Testis (tissue), 3 donors: ENCODE data around the gene C6orf89. TPM values are rescaled to one million over a fixed set of nuclear protein-coding genes. Genes with fewer than 3 reads are reported as not detected.
A peak's percentile ranks its signal among the peaks of the same experiment; 100 is the strongest.

Experiments
- DNase-seq: peaks from one replicate; pipeline ENCODE4 v3.0.0-alpha.2; 2019
- H3K27ac ChIP-seq, 2 donors: fragments of 200-600 bp; sonication (generic); one replicate each; pipeline ENCODE4 v1.5.1; 2019
- H3K27me3 ChIP-seq: fragments of 200-600 bp; sonication (generic); one replicate; pipeline ENCODE4 v1.5.1; 2019
- H3K36me3 ChIP-seq: fragments of 200-600 bp; sonication (generic); one replicate; pipeline ENCODE4 v1.5.1; 2017; ENCODE audit warnings: low read depth; ENCODE audit errors: missing control alignments
- H3K4me1 ChIP-seq: fragments of 200-600 bp; sonication (generic); one replicate; pipeline ENCODE4 v1.5.1; 2019
- H3K4me3 ChIP-seq, 2 donors: fragments of 200-600 bp; sonication (generic); one replicate each; pipeline ENCODE4 v1.5.1; 2017 to 2019
- H3K9me3 ChIP-seq: fragments of 200-600 bp; sonication (generic); one replicate; pipeline ENCODE4 v1.5.1; 2017
- POLR2A ChIP-seq: fragments of 450-650 bp; IDR thresholded peaks from one replicate; pipeline ENCODE4 v1.6.1; 2017; ENCODE audit warnings: antibody characterized with exemption, mild to moderate bottlenecking, moderate library complexity
- WGBS, 2 donors: methylation state at CpG; one replicate each; pipeline ENCODE4 v1.1.5; 2018; 5-methylcytosine and 5-hydroxymethylcytosine counted together
- intact Hi-C: fragments of 100-400 bp; cut with DNase I; formaldehyde crosslinking; loops from one replicate; pipeline ENCODE4 v1.15.1; 2023; ENCODE audit warnings: low total_unique reads
- polyA plus RNA-seq: library from polyadenylated mRNA; stranded (reverse); fragments of 350-450 nt; fragmentation: Illumina TruSeq; extraction: RNeasy Lipid Tissue Mini Kit (QIAGEN cat#74804); gene quantifications from one replicate; pipeline ENCODE4 v1.2.3, GENCODE V29; 2014; ENCODE audit warnings: low read depth, low replicate concordance; ENCODE audit not compliant: insufficient read depth
- total RNA-seq, 2 donors: library from RNA; depleted of rRNA; stranded (reverse); fragments of >200 nt; gene quantifications; one replicate each; pipeline ENCODE4 v1.2.3, GENCODE V29; 2016
- TF ChIP-seq, protein P1 (sequence below), 3 experiments: fragments of 450-650 bp in 2 of 3; fragments of 200-600 bp in 1 of 3; sonication (generic) in 1 of 3; IDR thresholded peaks; one replicate each; pipeline ENCODE4 v1.5.1; 2016 to 2019; ENCODE audit warnings: antibody characterized with exemption in 3 of 3, mild to moderate bottlenecking in 2 of 3, moderate library complexity in 1 of 3

Gene C6orf89
- total and polyA plus RNA-seq, 3 donors from 2014 or later, result 78.9 to 93.6 (median 80.3) TPM

DNA sequence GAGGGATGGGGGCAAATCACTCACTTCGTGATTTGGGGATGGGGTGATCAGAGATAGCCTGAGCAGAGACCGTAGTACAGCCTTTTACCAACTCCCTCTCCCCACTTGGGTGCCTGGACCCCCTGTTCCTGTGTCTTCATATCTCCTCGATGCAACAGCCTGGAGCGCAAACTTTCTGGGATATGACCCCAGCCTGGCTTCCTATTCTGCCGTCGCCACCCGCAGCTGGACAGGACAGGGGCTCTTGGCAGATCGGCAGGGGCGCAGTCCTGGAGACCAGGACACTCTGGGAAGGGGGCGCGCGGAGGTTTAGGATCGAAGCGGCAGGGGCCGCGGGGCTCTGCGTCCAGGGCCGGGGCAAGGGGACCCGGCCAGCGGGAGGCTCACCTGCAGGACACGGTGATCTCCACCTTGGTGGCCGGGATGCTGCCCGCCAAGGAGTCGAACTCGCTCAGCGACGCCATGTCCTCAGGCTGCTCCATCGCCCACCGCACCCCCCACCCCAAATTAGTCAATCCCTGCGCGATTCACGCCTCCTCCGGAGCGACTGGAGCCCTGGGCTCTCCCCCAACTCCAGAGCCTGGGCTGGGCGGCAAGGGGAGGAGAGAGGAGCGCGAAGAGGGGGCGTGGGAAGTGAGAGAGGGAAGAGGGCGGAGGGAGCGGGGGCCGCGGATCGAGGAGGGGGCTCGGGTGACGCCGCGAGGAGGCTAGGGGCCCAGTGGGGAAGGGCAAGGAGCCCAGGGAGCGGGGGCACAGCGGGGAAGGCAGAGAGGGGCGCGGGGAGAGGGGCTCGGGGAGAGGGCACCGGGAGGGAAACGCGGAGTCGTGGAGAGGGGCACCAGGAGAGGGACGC lies 46.6 kb upstream of the C6orf89 start, which contains the start of gene CPNE5:
TSS of gene CPNE5 (minus strand) at position 549 of the 853 bp plus-strand sequence. CDS start at position 482, 67 bp downstream.
- no peak for DNase-seq
- TF ChIP-seq, protein P1, sequence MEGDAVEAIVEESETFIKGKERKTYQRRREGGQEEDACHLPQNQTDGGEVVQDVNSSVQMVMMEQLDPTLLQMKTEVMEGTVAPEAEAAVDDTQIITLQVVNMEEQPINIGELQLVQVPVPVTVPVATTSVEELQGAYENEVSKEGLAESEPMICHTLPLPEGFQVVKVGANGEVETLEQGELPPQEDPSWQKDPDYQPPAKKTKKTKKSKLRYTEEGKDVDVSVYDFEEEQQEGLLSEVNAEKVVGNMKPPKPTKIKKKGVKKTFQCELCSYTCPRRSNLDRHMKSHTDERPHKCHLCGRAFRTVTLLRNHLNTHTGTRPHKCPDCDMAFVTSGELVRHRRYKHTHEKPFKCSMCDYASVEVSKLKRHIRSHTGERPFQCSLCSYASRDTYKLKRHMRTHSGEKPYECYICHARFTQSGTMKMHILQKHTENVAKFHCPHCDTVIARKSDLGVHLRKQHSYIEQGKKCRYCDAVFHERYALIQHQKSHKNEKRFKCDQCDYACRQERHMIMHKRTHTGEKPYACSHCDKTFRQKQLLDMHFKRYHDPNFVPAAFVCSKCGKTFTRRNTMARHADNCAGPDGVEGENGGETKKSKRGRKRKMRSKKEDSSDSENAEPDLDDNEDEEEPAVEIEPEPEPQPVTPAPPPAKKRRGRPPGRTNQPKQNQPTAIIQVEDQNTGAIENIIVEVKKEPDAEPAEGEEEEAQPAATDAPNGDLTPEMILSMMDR (IDR thresholded peaks at IDR 0.05), result no peak
- no peak for TF ChIP-seq POLR2A
- H3K36me3 ChIP-seq, result no peaks in the 10 kb centered on the region
- H3K4me3 ChIP-seq, result peak within 1 kb of the TSS; percentile 53 to 72
- H3K27me3 ChIP-seq, result no peaks in the 10 kb centered on the region
- intact Hi-C loops, result no loop called here
- WGBS, 2 donors, result 11 to 15% methylated on average over 31 to 57 of the region's 57 CpGs
- peak within 1 kb of the TSS; percentile 71 to 87 for H3K27ac ChIP-seq
- H3K4me1 ChIP-seq, result peaks cover 27% of the 10 kb centered on the region
- no peaks in the 10 kb centered on the region for H3K9me3 ChIP-seq

GRCh38 chr6:36839749-36840431 lies 45.9 kb upstream of the C6orf89 start:
- Histone ChIP-seq H3K9me3 (no peaks in the 10 kb centered on the region), H3K27me3 (no peaks in the 10 kb centered on the region), H3K4me3 (peak overlapping the region; percentile 53 to 72), H3K27ac (peak overlapping the region; percentile 71 to 87), H3K4me1 (peaks cover 24% of the 10 kb centered on the region), H3K36me3 (no peaks in the 10 kb centered on the region)
- TF ChIP-seq POLR2A, result no peak
- TF ChIP-seq, protein P1 (IDR thresholded peaks at IDR 0.05), result peak in 2 of 3 experiments; percentile 11 to 26
- DNase-seq, result no peak
- WGBS, 2 donors, result 1 to 2% methylated on average over 34 to 50 of the region's 70 CpGs
- intact Hi-C loops, result no loop called here

DNA sequence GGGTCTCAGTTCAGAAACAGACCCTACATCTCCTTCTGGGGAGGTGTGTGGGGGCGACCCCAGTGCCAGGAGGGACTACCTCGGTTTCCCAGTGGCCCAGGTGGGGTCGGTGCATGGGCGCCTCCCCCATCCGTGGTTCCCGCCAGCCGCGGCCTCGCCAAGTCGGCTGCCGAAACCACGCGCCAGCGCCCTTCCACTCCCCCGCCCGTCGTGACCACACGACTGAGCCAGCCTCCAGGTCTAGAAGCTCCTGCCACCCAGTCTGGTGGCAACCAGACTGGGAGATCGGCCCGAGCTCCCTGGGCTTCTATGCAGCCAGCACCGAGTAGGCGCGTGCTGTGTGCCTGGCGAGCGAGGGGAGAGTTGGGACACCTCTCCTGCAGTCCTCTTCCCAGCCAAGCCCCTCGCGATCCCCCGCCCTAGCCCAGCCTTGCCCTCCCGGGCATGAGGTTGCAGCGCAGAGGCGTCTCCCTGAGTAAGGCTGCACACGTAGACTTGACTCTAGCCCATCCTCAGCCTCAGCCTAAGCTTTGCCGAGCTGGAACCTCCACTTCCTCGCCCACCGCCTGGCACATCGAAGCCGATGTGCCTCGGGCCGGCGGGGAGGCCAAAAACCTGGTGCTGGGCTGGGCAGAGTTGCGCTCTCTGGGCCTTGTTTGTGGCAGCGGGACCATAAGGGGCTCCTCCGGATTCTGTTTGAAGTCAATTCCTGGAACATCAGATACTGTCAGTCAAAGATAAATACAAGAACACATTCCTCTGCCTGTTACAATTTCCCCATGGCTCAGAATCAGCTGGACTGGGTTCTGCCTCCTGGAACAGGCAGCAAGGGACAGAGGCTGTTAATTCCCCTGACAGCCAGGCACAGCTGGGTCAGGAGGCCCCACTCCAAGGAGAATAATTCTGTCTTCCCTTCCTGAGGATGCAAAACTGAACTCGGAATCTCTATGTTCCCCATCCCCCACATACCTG lies 45.0 kb upstream of the C6orf89 start:
- Histone ChIP-seq H3K9me3 (no peaks in the 10 kb centered on the region), H3K36me3 (no peaks in the 10 kb centered on the region), H3K4me1 (peaks cover 29% of the 10 kb centered on the region), H3K27ac (peak overlapping the region; percentile 21 to 71), H3K27me3 (no peaks in the 10 kb centered on the region), H3K4me3 (peak overlapping the region; percentile 53 to 72)
- no peak for TF ChIP-seq POLR2A
- TF ChIP-seq, protein P1 (IDR thresholded peaks at IDR 0.05), result no peak
- WGBS, 2 donors, result 5 to 8% methylated on average over 1 to 39 of the region's 44 CpGs
- intact Hi-C loops, result no loop called here
- peak; percentile 60 for DNase-seq

- Histone ChIP-seq H3K27ac (peak overlapping the region in 1 of 2 donors; percentile 36), H3K27me3 (no peaks in the 10 kb centered on the region), H3K4me3 (no peak overlapping the region), H3K4me1 (peaks cover 29% of the 10 kb centered on the region), H3K36me3 (no peaks in the 10 kb centered on the region), H3K9me3 (no peaks in the 10 kb centered on the region)
- intact Hi-C loops, result no loop called here
- DNase-seq, result no peak
- 81 to 87% methylated on average over 2 of the region's 2 CpGs for WGBS, 2 donors
- TF ChIP-seq POLR2A, result no peak
- TF ChIP-seq, protein P1 (IDR thresholded peaks at IDR 0.05), result no peak
Measured at GRCh38 chr6:36841756-36842155, 44.0 kb upstream of the C6orf89 start.
